GM03348 (cell line): ENCODE measurements around the gene GSTA2.
"Not testable (repeated sequence)": the region's sequence is repeated elsewhere in the genome, so short reads cannot be mapped to it uniquely, and the experiment has no call there.

Source experiments
- DNase-seq: peaks from one replicate; pipeline ENCODE4 v3.0.0; 2012; ENCODE audit warnings: low spot score

Gene GSTA2

DNA sequence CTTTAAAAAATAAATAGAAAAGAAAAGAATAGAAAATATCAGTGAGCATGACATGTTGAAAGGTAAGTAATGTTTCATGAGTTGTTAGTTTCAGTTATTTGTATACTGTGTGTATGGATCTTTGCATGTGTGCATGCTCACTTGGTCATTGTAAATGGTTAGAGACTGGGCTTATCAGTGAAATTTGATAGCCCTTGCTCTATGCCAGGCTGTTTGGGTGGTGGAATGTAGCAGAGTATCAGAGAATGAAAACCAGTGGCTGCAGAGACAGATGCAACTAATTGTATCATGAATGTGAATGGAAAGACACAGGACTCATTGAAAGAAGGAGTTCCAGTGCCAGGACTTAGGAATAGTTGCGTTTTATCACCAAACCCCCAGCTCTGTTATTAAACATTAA is 4.2 kb downstream of the GSTA2 start:
- peak; percentile 11 for DNase-seq

DNA sequence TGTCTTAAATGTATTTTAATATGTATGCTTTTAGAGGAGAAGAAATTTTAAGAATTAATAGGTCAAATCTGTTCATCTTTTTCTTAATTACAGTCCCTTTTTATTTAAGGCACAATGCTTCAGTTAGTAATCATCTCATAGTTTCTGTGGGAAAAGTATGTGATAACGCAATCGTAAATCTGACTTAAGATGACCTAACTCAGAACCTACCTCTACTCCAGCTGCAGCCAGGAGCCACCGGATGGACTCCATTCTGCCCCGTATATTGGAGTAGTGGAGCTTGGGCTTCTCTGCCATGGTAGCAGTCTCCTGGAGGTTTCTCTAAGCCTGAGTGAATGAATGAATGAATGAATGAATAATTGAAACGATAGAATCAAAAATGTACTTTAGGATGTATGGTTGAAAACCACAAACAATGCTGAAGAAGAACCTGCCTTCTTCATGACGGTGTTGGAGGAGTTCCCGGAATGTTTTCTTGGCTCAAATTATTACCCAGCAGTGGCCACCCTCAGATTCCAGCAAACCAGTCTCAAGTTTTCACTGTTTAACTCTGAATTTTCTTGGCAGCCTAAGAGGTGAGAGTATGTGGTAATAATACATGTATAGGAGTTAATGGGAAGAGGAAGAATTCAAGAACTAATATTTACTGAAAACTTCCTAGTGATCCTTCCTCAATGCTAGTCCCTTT is 5.5 kb downstream of the GSTA2 start:
- peak; percentile 37 for DNase-seq

DNA sequence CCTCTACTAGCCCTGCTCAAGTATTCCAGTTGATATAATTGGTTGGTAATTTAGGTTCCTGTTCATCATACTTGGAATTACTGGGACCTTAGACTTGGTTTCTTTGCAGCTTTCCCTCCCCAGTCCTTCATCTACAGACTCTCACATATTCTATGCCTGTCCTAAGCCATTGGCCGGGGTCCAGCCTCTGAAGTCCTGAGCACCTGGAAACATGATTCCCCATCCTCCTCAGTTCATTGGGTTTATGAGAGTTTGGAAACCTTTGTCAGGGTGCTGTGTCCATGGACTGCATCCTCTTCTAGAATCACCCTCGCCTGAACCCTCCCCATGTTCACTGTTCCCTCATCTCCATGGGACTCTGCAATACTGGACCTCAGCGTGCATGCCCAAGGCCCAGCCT is 8.8 kb downstream of the GSTA2 start:
- DNase-seq = no peak

DNA sequence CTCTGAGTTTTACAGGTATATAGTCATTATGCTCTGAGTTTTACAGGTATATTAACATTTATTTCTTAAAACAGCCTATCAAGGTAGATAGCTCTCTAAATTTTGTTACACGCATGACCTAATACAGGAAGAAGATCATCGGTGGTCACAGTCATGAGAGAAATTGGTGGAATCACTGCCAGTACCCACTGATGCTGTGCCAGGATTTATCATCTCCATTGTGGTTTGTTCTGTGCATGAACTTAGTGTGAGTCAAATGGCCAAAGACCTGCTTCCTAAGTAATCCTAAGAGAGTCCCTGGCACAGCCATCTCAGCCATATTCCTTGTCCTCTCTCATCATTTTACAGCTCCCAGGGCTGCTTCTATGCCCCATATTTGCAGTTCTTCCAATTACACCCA is 10.1 kb downstream of the GSTA2 start:
- not testable (repeated sequence) for DNase-seq

DNA sequence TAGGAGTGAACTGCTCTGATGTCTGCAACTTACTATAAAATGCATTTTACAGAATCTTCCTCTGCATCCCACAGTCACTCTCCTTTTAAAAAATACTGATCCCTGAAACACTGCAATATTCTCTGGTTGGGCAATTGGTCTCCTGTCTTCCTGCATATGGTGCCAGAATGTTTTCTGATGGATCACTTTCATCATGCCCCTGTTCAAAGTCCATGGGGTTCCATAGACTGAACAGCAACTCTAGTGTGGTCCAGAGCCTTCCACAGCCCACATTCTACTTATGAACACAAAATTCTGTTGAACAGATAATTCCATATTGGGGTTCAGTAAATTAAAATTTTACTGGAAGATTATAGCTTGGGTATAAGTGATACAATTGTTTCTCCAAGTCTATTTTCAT is 11.0 kb downstream of the GSTA2 start:
- DNase-seq = no peak

DNA sequence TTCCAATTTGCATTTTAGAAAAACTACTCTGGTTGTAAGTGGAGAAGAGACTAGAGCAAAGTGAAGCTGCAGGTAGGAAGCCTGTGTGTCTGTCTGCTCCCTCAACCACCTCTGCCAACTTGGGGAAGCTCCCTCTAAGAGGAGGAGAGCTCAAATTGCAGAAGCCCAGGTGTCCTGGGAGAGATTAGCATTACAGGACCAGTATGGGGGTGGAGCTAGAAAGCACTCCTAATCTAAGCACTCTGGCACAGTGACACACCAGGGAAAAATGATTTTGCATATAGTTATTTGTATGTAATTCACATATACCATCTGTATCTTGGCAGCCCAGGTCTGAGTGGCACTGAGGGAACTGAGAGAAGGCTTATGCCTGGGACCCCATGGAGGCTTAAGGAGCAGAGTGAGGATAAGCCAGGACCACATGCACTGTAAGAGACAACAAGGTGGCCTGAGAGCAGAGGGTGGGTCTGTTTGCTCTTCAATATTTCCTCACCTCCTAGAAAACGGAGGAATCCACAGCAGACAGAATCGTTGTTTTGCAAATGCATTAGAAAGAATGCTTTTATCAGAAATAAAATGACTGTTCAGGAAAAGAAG is 13.6 kb downstream of the GSTA2 start:
- DNase-seq = no peak

DNA sequence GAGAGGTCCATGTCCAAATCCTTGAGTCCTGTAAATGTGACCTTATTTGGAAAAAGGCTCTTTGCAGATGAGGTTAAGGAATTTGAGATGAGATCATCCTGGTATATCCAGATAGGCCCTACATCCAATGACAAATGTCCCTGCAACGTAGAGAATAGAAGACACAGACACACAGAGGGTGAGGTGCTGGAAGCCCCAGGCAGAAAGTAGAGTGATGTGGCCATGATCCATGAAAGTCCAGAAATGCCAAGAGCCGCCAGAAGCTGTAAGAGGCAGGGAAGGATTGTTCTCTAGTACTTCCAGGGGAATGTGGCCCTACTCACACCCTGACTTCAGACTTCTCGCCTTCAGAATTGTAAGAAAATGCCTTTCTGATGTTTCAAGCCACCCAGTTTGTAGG is 16.0 kb downstream of the GSTA2 start:
- peak; percentile 13 for DNase-seq

DNA sequence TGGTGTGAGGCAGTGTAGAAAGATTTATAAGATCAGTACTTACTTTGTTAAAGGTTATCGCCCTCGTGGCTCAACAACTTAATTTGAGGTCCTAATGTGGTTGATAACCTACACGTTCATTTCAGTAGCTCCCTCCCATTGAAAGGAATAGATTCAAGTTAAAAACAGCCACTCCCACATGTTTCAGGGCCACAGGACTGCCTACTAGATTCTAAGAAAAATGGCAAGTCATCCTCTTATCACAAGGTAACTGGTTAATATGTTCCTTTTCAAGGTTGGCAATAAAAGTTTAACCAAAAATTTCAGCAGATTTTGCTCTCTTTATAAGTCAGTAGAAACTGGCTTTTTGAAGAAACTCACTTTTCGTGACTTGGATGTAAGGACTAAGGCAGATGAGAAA is 17.1 kb downstream of the GSTA2 start:
- DNase-seq = no peak

DNA sequence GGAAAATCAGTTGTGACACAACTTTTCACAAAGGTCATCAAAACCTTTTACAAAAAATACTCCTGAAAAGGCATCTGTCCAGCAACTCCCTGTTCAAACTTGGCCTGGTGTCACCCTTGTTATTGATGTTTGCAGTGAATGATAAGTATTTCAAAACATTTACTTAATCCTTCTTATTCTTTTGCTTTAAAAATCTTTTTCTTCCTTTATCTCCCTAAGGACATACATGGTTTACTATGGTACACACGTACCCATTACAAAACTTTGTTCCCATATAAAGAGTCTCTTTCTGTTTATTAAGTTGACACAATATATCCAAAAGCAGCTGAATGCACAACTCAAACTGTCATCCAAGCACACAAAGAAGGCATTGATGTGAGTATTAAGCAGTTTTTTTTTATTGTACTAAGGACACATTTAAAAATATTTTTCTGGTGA is 17.5 kb downstream of the GSTA2 start:
- DNase-seq = no peak

DNA sequence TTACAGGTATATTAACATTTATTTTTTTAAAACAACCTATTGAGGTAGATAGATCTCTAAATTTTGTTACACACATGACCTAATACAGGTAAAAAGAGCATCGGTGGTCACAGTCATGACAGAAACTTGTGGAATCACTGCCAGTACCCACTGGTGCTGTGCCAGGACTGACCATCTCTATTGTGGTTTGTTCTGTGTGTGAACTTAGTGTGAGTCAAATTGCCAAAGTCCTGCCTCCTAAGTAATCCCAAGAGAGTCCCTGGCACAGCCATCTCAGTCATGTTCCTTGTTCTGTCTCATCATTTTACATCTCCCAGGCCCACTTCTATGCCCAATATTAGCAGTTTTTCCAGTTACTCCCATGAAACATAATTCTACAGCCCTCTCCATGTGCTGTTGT is 21.4 kb downstream of the GSTA2 start:
- DNase-seq = no peak

DNA sequence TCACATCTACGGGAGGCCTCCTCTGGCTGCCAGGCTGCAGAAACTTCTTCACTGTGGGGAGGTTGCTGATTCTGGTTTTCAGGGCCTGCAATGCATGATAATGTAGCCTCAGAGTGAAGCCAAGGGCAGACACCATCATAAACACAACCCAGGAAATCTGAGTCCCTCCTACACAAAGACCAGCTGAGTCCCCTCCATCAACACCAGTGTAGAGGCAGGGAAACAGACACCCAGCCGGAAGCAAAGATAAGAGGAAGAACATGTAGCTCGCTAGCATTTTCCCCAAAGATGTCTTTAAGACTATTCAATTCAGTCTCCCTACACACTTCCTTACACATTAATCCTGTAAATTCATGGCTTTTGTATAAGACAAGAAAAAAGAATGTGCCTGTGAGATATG is 23.6 kb downstream of the GSTA2 start:
- DNase-seq = no peak

DNA sequence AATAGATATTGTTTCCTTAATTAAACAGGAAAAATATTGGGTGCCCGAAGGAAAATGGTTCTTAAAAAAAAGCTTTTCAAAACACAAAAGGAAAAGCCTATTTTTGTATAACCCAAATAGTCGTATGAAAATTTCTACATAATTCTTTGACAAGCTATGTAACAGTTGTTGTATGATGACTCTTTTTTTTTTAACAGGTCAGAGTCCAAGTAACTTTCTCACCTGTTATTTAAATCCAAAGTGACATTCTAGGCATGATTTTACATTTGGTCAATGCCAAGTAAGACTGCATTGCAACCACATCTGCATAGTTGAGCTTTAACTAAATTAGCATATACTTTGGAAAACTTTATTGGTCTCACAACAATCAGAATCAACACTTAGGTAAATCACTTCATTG is 24.1 kb downstream of the GSTA2 start:
- no peak for DNase-seq

DNA sequence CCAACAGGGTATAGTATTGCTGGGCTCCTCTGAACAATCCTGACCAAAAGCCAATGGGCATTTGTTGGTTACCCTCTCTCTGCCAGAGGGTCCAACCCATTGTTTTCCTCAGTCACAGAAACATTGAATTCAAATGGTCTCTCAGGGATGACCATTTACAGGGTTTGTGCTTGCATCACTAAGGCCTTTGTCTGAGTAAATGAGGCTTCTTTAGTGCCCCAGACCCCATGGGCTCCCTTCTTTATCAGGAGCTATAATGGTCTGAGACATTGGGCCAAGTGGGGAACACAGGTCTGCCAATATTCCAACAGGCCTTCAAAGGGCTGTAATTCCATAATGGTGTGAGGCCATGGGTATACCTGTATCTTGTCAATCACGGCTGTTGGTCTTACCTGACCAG is 27.1 kb downstream of the GSTA2 start:
- DNase-seq = no peak

DNA sequence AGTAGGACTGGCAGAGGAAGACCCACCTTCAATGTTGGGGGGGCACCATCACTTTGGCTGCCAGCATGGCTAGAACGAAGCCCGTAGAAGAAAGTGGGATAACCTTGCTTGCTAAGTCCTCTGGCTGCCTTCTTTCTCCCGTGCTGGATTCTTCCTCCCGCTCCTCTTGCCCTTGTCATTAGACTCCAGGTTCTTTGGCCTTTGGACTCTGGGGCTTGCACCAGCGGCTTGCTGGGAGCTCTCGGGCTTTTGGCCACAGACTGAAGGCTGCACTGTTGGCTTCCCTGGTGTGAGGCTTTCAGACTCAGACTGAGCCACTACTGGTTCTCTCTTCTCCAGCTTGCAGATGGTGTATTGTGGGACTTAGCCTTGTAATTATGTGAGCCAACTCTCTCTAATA is 28.2 kb downstream of the GSTA2 start:
- no peak for DNase-seq

DNA sequence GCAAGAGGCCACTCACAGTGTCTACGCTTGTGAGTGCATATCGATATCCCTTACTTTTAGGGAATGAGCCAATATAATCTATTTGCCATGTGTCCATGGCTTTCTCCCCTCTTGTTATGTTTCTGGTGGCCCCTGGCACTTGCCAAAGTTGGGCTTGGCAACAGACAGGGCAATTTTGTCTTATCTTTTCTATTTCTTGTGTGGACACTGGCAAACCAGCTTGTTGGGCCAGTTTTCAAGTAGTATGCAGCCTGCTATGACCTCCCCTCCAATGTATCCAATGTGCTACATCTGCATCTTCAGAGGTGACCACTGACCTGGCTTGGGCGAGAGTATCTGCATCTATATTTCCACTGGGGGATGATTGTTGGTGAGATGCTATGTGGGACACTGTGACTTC is 29.2 kb downstream of the GSTA2 start:
- DNase-seq = no peak

DNA sequence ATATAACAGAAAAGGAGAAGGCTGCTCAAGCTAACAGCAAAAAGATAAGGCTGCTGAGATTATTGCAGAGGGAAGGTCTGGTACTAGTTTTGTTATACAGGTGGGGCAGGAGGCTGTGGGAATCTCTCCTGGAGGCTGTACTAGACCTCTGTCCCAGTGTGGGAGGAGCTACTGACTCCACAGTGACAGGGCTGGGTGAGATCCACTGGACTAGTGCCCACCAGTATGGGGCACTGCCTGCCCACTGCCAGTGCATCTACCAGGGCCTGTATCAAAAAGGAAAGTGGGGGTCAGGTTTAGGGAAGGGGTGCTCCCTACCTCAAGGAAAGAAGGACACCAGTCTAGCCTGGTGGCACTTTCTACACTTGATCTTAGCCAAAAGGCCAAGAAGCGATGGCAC is 30.1 kb downstream of the GSTA2 start:
- DNase-seq = no peak

DNA sequence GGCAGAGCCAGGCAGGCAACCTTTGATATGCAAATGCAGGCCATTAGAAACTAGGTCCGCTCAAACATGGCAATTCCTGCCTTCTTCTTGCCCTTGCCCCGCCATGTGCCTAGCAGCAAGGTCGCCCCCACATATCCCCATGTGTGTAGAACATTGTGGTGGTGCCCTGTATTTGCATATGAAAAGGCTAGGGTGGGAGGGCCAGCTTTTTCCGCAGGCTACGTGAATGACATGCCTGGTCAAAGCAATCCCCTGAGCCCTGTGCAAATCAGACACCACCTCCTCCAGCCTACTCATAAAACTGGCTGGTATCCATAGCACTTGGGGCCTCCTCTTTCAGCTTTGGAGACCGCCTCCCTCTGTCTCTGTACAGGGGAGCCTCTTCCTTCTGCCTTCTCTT is 31.6 kb downstream of the GSTA2 start:
- DNase-seq = no peak

DNA sequence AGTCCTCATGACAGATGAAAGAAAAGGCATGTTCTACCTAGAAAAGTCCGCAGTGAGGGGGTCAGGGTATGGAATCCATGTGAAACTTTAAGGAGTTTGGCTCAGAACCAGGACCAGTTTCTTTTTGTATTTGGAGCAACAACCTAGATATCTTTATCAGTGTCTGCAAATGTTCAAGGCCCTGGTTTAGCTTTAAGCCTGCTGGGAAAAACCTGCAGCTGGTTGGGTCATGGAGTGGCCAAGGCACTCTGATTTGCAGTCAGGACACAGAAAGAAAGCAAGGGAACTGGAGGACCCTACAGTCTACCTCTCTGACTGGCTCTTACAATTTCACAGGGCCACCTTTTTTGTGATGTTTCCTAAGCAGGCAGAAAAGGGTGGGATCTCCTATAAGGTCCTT is 33.7 kb downstream of the GSTA2 start:
- DNase-seq = no peak

DNA sequence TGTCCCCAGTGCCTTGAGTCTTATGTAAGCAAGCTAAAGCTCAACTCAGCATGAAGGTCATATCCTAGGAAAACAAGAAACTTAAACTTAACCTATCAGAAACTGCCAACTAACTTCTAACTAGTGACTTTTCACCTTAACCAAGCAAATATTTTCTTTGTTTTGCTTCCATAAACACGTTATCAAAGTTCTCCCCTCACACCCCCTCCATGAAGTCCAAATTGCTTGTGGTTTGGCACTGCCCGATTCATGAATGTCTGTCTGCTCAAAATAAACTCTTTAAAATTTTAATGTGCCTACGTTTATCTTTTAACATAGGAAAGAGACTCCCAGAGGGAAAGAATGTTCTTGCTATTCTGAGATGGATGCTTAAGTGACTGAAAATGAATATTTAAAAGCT is 34.9 kb downstream of the GSTA2 start:
- DNase-seq = no peak

DNA sequence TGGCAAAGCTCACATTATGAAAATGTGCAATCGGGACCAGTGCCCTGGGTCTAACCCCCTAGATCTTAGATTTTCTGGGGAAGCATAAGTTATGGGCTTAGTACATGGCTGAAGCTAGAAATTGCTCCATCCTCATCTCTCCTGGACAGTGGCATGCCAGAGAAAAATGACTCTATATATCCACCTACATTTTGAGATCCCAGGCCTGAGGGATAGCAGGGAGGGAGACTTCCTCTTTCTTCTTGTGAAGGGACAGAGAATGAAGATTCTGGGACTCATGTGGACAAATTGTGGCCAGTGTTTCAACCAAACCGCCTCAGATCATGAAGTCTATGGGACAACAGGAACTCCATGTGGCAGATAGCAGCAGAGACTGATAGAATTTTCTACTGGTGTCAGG is 35.4 kb downstream of the GSTA2 start:
- DNase-seq = no peak

DNA sequence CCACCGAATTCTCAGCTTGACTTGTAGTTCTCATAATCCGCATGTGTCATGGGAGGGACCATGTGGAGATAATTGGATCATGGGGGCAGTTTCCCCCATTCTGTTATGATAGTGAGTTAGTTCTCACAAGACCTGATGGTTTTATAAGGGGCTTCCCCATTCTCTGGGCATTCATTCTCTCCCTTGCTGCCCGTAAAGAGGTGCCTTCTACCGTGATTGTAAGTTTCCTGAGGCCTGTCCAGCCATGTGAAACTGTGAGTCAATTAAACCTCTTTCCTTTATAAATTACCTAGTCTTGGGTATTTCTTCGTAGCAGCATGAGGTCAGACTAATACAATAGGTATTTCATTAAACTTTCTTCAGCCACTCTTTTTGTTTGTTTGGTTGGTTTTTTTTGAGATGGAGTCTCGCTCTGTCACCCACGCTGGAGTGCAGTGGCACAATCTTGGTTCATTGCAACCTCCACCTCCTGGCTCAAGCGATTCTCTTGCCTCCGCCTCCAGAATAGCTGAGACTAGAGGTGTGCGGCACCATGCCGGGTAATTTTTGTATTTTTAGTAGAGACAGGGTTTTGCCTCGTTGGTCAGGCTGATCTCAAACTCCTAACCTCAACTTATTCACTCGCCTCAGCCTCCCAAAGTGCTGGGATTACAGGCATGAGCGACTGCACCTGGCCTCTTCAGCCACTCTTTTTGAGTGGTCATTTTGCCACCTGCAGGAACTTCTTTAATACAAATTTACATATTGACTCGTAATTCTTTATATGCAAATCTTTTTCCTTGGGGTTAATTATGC is 36.3 kb downstream of the GSTA2 start:
- no peak for DNase-seq

DNA sequence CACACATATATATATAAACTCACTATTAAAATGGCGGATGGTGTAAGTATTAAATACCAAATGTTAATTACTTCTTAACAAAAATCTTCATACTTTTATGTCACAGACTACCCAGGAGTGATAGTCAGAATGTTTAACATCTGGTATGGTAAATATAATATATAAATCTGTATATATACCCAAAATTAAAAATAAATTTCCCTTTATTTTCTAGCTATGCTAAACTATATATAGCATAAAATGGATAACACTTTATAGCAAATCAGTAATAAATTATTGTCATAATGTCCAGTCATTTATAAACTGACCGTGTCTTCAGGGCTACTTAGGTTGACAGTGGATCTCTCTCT is 37.1 kb downstream of the GSTA2 start:
- no peak for DNase-seq

DNA sequence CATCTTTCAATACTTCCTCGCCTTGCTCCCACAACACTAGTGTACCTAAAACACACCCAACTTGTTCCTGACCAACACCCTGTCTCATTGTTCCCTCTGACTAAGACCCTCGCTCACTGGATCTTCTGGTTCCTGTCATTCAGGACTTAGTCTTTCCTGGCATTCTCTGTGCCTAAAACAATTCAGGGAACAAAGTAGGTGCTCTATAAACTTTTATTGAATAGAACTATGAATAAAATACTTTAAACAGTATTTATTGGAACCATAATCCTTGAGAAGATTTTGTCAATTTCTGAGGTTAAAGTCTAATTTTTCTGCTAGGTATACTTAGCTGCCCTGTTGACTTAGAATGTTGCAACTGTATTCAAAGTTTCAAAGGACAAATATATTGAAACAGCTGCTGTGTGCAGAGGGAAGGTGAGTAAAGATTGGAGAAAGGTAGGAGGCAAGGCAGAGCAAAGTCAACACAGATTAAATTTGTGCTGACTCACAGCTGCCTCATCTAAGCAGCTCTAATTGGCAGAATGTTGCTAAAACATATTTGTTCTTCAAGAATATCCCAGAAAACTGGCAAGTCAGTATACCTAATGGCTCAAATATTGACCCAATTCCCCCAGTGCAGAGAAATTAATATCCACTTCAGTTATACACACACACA is 37.6 kb downstream of the GSTA2 start:
- peak; percentile 23 for DNase-seq
